H1 (cell line): ENCODE data around the gene MSI2. TPM values are rescaled to one million over a fixed set of nuclear protein-coding genes. Genes with fewer than 3 reads are reported as not detected.

Experiments used
- CTCF ChIA-PET: fragments of 300-600 bp; sonication (Branson Sonifier 250); formaldehyde crosslinking; loops from one replicate; lab custom pipeline; 2021; ENCODE audit not compliant: partially characterized antibody; lab: Charles Lee
- POLR2A ChIA-PET: fragments of 300-600 bp; sonication (Branson Sonifier 250); formaldehyde crosslinking; loops from one replicate; lab custom pipeline; 2021; ENCODE audit warnings: inconsistent platforms; ENCODE audit not compliant: partially characterized antibody; lab: Charles Lee
- DNase-seq, 2 experiments: peaks; one replicate each; pipeline versions ENCODE4 v3.0.0 to v3.0.0-alpha.2; 2010 to 2022; ENCODE audit warnings: low spot score in 2 of 2, low read depth in 1 of 2, mixed read lengths in 1 of 2
- FAIRE-seq: peaks from 2 replicates; lab custom pipeline; 2011; peaks lifted over from hg19 to GRCh38; lab: Jason Lieb, UNC
- H2AFZ ChIP-seq: 2 replicates; pipeline ENCODE4 v1.8.1; 2012; ENCODE audit warnings: low read length, inconsistent platforms
- H2AK5ac ChIP-seq: 2 replicates; pipeline ENCODE4 v1.6.1; 2013; ENCODE audit warnings: low read depth, low read length
- H2BK120ac ChIP-seq: replicated peaks from 2 replicates; pipeline ENCODE3; 2013; ENCODE audit warnings: low read depth, low read length, inconsistent platforms
- H2BK12ac ChIP-seq: 2 replicates; pipeline ENCODE4 v1.6.1; 2013; ENCODE audit warnings: low read depth, low read length
- H2BK15ac ChIP-seq: 2 replicates; pipeline ENCODE4 v1.6.1; 2013; ENCODE audit warnings: low read length
- H2BK20ac ChIP-seq: 2 replicates; pipeline ENCODE4 v1.6.1; 2013; ENCODE audit warnings: low read length
- H2BK5ac ChIP-seq: 2 replicates; pipeline ENCODE4 v1.6.1; 2013; ENCODE audit warnings: low read depth, low read length
- H3K14ac ChIP-seq: 2 replicates; pipeline ENCODE4 v1.6.1; 2013; ENCODE audit warnings: inconsistent platforms; ENCODE audit not compliant: insufficient read length
- H3K18ac ChIP-seq: 2 replicates; pipeline ENCODE4 v1.6.1; 2013; ENCODE audit warnings: low read length; ENCODE audit errors: extremely low read depth
- H3K23ac ChIP-seq: 2 replicates; pipeline ENCODE4 v1.6.1; 2013; ENCODE audit warnings: inconsistent platforms; ENCODE audit not compliant: insufficient read length
- H3K23me2 ChIP-seq: 2 replicates; pipeline ENCODE4 v1.6.1; 2013; ENCODE audit warnings: low read depth, low read length
- H3K27ac ChIP-seq: 2 replicates; pipeline ENCODE4 v1.6.1; 2011; ENCODE audit warnings: low read depth, low read length, inconsistent platforms
- H3K27me3 ChIP-seq, 4 experiments: replicated peaks in 1 of 4; 1 replicate in 1 of 4; 2 replicates in 3 of 4; pipeline versions ENCODE4 v1.6.1 to v1.8.1; 2011 to 2013; ENCODE audit warnings: low read length in 3 of 4, mild to moderate bottlenecking in 3 of 4, inconsistent platforms in 2 of 4, mixed read lengths in 2 of 4, moderate library complexity in 1 of 4; ENCODE audit not compliant: control insufficient read depth in 3 of 4, insufficient read depth in 3 of 4; ENCODE audit errors: extremely low read depth in 1 of 4
- H3K36me3 ChIP-seq, 4 experiments: 2 replicates each; pipeline versions ENCODE4 v1.6.1 to v1.8.1; 2011 to 2013; ENCODE audit warnings: mild to moderate bottlenecking in 4 of 4, low read length in 3 of 4, moderate library complexity in 2 of 4, control low read depth in 1 of 4, inconsistent platforms in 1 of 4; ENCODE audit not compliant: insufficient read depth in 4 of 4, control insufficient read depth in 2 of 4
- H3K4ac ChIP-seq: replicated peaks from 2 replicates; pipeline ENCODE3; 2013; ENCODE audit warnings: low read length, low read depth, mixed read lengths, inconsistent platforms; ENCODE audit not compliant: insufficient read length
- H3K4me1 ChIP-seq, 4 experiments: replicated peaks in 1 of 4; 1 replicate in 1 of 4; 2 replicates in 3 of 4; pipeline versions ENCODE4 v1.6.1 to v1.8.1; 2011 to 2013; ENCODE audit warnings: low read length in 3 of 4, inconsistent platforms in 2 of 4, mixed read lengths in 1 of 4; ENCODE audit not compliant: insufficient read depth in 4 of 4, control insufficient read depth in 3 of 4
- H3K4me2 ChIP-seq, 2 experiments: 2 replicates each; pipeline versions ENCODE4 v1.6.1 to v1.8.1; 2011 to 2013; ENCODE audit warnings: low read depth in 2 of 2, low read length in 2 of 2, control low read depth in 1 of 2, inconsistent platforms in 1 of 2, mild to moderate bottlenecking in 1 of 2; ENCODE audit not compliant: insufficient read depth in 1 of 2
- H3K4me3 ChIP-seq, 4 experiments: fragments of 200-600, 300-600 bp in 1 of 4; sonication (generic), shearing (Covaris generic), sonication (Bioruptor Twin) in 1 of 4; 2 replicates each; pipeline versions ENCODE4 v1.5.1 to v1.8.1; 2011 to 2016; ENCODE audit warnings: low read length in 4 of 4, low read depth in 3 of 4, control low read depth in 2 of 4, inconsistent platforms in 2 of 4, mild to moderate bottlenecking in 2 of 4, mixed read lengths in 1 of 4, moderate library complexity in 1 of 4; ENCODE audit not compliant: insufficient read depth in 2 of 4; ENCODE audit errors: extremely low read depth in 1 of 4
- H3K56ac ChIP-seq: replicated peaks from 2 replicates; pipeline ENCODE3; 2013; ENCODE audit warnings: low read depth, mild to moderate bottlenecking, mixed read lengths, low read length, inconsistent platforms; ENCODE audit not compliant: insufficient read length
- H3K79me1 ChIP-seq: 2 replicates; pipeline ENCODE4 v1.6.1; 2013; ENCODE audit warnings: low read depth, low read length, control low read depth
- H3K79me2 ChIP-seq, 2 experiments: 2 replicates each; pipeline versions ENCODE4 v1.6.1 to v1.8.1; 2012 to 2013; ENCODE audit warnings: low read length in 2 of 2, mild to moderate bottlenecking in 2 of 2, inconsistent platforms in 1 of 2; ENCODE audit not compliant: insufficient read depth in 2 of 2, control insufficient read depth in 1 of 2
- H3K9ac ChIP-seq, 4 experiments: replicated peaks in 1 of 4; 1 replicate in 1 of 4; 2 replicates in 3 of 4; pipeline versions ENCODE4 v1.6.1 to v1.8.1; 2011 to 2013; ENCODE audit warnings: low read depth in 3 of 4, low read length in 3 of 4, control low read depth in 2 of 4, mild to moderate bottlenecking in 2 of 4, moderate library complexity in 2 of 4, inconsistent platforms in 1 of 4; ENCODE audit errors: extremely low read depth in 1 of 4
- H3K9me3 ChIP-seq, 2 experiments: 2 replicates each; pipeline versions ENCODE4 v1.6.1 to v1.8.1; 2012 to 2013; ENCODE audit warnings: mild to moderate bottlenecking in 2 of 2, moderate library complexity in 2 of 2, control low read depth in 1 of 2, inconsistent platforms in 1 of 2, low read depth in 1 of 2, low read length in 1 of 2, mixed read lengths in 1 of 2; ENCODE audit not compliant: insufficient read depth in 2 of 2
- H4K20me1 ChIP-seq, 2 experiments: replicated peaks in 1 of 2; 2 replicates each; pipeline versions ENCODE3 to v1.8.1; 2011 to 2013; ENCODE audit warnings: inconsistent platforms in 2 of 2, low read length in 2 of 2, mild to moderate bottlenecking in 1 of 2; ENCODE audit not compliant: insufficient read depth in 2 of 2, control insufficient read depth in 1 of 2
- H4K5ac ChIP-seq: 2 replicates; pipeline ENCODE4 v1.6.1; 2013; ENCODE audit warnings: low read length, low read depth, mixed read lengths, inconsistent platforms; ENCODE audit not compliant: insufficient read length
- H4K8ac ChIP-seq: 2 replicates; pipeline ENCODE4 v1.8.0; 2013; ENCODE audit warnings: mild to moderate bottlenecking, moderate library complexity, low read length, inconsistent platforms; ENCODE audit not compliant: insufficient read depth; ENCODE audit errors: extremely low read depth
- H4K91ac ChIP-seq: replicated peaks from 2 replicates; pipeline ENCODE3; 2013; ENCODE audit warnings: low read length, mixed read lengths, inconsistent platforms; ENCODE audit not compliant: insufficient read length
- BCL11A ChIP-seq, 2 experiments: IDR thresholded peaks; one replicate each; pipeline ENCODE4 v1.6.1; 2011; ENCODE audit warnings: low read depth in 2 of 2, low read length in 2 of 2, mild to moderate bottlenecking in 2 of 2
- FOSL1 ChIP-seq: IDR thresholded peaks from 2 replicates; pipeline ENCODE4 v1.6.1; 2011; ENCODE audit warnings: mild to moderate bottlenecking, low read depth, low read length, moderate library complexity; ENCODE audit not compliant: insufficient read depth
- MAFK ChIP-seq: IDR thresholded peaks from 2 replicates; pipeline ENCODE4 v1.6.1; 2012; ENCODE audit warnings: low read depth, mild to moderate bottlenecking, improper control_type of control experiment, low read length
- NANOG ChIP-seq: IDR thresholded peaks from 2 replicates; pipeline ENCODE4 v1.6.1; 2011; ENCODE audit warnings: low read length, low read depth, mild to moderate bottlenecking, inconsistent platforms; ENCODE audit not compliant: insufficient read depth, poor library complexity, severe bottlenecking
- NRF1 ChIP-seq: IDR thresholded peaks from 2 replicates; pipeline ENCODE4 v1.6.1; 2011; ENCODE audit warnings: mild to moderate bottlenecking, low read depth, low read length, improper control_type of control experiment
- TBP ChIP-seq: IDR thresholded peaks from 2 replicates; pipeline ENCODE4 v1.6.1; 2011; ENCODE audit warnings: low read depth, low read length, improper control_type of control experiment
- YY1 ChIP-seq: IDR thresholded peaks from 2 replicates; pipeline ENCODE4 v1.6.1; 2011; ENCODE audit warnings: low read depth, mild to moderate bottlenecking, low read length
- WGBS, 2 experiments: shearing (Covaris generic) in 1 of 2; methylation state at CpG; one replicate each; pipeline versions ENCODE4 v1.1.6 to v1.1.7; 2013 to 2015; ENCODE audit warnings: low lambda C conversion rate in 2 of 2, mixed read lengths in 2 of 2, inconsistent platforms in 1 of 2, low coverage in 1 of 2, missing lambda C conversion rate in 1 of 2; ENCODE audit not compliant: insufficient replicate concordance in 2 of 2, insufficient coverage in 1 of 2, insufficient read length in 1 of 2; ENCODE audit errors: extremely low coverage in 1 of 2, missing lambda C conversion rate in 1 of 2; 5-methylcytosine and 5-hydroxymethylcytosine counted together
- polyA plus RNA-seq, 7 experiments: library from polyadenylated mRNA; depleted of rRNA in 3 of 7; stranded (reverse) in 5 of 7; unstranded in 2 of 7; fragments of >200 nt in 5 of 7; fragments of 200-250 nt in 2 of 7; gene quantifications; 1 replicate in 5 of 7; 2 replicates in 1 of 7; 4 replicates in 1 of 7; pipeline versions ENCODE4 v1.2.1 to v1.2.3, GENCODE V29; 2011 to 2013; ENCODE audit warnings: missing spikeins in 2 of 7, mixed read lengths in 2 of 7
- total RNA-seq: library from RNA; stranded (reverse); fragmentation: NEBNext Ultra II Directional; extraction: Animal tissue kit (Norgen Biotek cat#: 25700); gene quantifications from 2 replicates; pipeline ENCODE4 v1.2.1, GENCODE V29; 2021
- TF ChIP-seq, protein P1 (sequence below): IDR thresholded peaks from 2 replicates; pipeline ENCODE4 v1.6.1; 2012; ENCODE audit warnings: low read length, inconsistent platforms

MSI2 gene
- total and polyA plus RNA-seq, 2 of the 8 experiments (the other 6 are each of a cell fraction or from before 2014, with no cell fraction given), result 36.7 to 80.6 TPM

DNA sequence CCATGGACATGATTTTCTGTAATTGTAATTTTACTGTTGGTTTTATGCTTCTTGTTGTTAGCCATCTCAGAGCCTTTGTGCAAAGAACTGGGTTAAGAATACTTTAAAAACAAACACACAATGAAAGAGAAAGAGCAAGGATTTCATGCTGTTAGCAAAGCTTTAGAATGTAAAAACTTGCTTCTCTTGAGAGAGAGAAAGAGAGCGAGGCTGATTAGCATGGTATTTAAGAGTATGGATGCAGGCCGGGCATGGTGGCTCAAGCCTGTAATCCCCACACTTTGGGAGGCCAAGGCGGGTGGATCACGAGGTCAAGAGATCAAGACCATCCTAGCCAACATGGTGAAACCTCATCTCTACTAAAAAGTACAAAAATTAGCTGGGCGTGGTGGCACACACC is 76.2 kb downstream of the MSI2 start:
- Histone ChIP-seq H3K56ac (no peak overlapping the region), H3K4ac (no peak overlapping the region), H3K14ac (no peak overlapping the region), H2BK15ac (no peak overlapping the region), H3K9me3 (no peaks in the 10 kb centered on the region; a peak in 2 of 4 replicates), H3K9ac (no peak overlapping the region), H2BK12ac (no peak overlapping the region), H2BK20ac (no peak overlapping the region), H3K79me1 (peaks cover 12% of the 10 kb centered on the region), H3K4me3 (no peak overlapping the region), H3K36me3 (no peaks in the 10 kb centered on the region; a peak in 1 of 8 replicates), H3K23me2 (peaks cover 3% of the 10 kb centered on the region; the same call in 1 of the 2 replicates), H3K4me1 (peaks cover 0 to 12% (median 8%) of the 10 kb centered on the region in 4 experiments; a peak in 6 of 7 replicates), H2BK5ac (no peak overlapping the region), H3K4me2 (no peak overlapping the region), H3K18ac (no peak overlapping the region), H4K20me1 (peaks cover 2 to 14% of the 10 kb centered on the region in 2 experiments), H2AK5ac (no peak overlapping the region), H2BK120ac (no peak overlapping the region), H4K5ac (no peak overlapping the region), H3K27me3 (no peaks in the 10 kb centered on the region), H3K79me2 (peaks cover 0 to 53% of the 10 kb centered on the region in 2 experiments; a peak in 3 of 4 replicates), H4K91ac (no peak overlapping the region)
- 47% methylated on average over 5 of the region's 5 CpGs; no CpG with 5 or more reads in 1 of the 2 experiments for WGBS, 2 experiments
- POLR2A ChIA-PET, result no interaction called here
- DNase-seq (no peak), FAIRE-seq (no peak)
- CTCF ChIA-PET, result no interaction called here
- peak; percentile 78 for TF ChIP-seq TBP
- TF ChIP-seq YY1, result no peak
- no peak for TF ChIP-seq FOSL1
- TF ChIP-seq MAFK, result no peak
- no peak for TF ChIP-seq BCL11A (IDR thresholded peaks at IDR 0.05; ENCODE audit: low read depth in 2 of 2, low read length in 2 of 2)
- no peak for TF ChIP-seq NANOG
- no peak for TF ChIP-seq NRF1
- TF ChIP-seq, protein P1, sequence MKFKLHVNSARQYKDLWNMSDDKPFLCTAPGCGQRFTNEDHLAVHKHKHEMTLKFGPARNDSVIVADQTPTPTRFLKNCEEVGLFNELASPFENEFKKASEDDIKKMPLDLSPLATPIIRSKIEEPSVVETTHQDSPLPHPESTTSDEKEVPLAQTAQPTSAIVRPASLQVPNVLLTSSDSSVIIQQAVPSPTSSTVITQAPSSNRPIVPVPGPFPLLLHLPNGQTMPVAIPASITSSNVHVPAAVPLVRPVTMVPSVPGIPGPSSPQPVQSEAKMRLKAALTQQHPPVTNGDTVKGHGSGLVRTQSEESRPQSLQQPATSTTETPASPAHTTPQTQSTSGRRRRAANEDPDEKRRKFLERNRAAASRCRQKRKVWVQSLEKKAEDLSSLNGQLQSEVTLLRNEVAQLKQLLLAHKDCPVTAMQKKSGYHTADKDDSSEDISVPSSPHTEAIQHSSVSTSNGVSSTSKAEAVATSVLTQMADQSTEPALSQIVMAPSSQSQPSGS, result no peak
- TF ChIP-seq, all 59 proteins: peak for 1
- no peak overlapping the region for H3K27ac ChIP-seq
- no peak overlapping the region for H4K8ac ChIP-seq
- no peak overlapping the region for H3K23ac ChIP-seq
- no peak overlapping the region for H2AFZ ChIP-seq
